Right renal pelvis (tissue), 4 donors: Measurements from ENCODE around the gene TMEM184C. TPM values are rescaled to one million over a fixed set of nuclear protein-coding genes. Genes with fewer than 3 reads are reported as not detected.
A peak's percentile ranks its signal among the peaks of the same experiment; 100 is the strongest.

Experiments
- DNase-seq, 4 donors: peaks; one replicate each; pipeline ENCODE4 v3.0.0-alpha.2; 2013; ENCODE audit warnings: low read depth in 4 of 4, low spot score in 3 of 4, missing footprints in 1 of 4
- polyA plus RNA-seq, 4 donors: library from polyadenylated mRNA; unstranded; fragments of 120-200 nt; gene quantifications; one replicate each; pipeline ENCODE4 v1.2.1, GENCODE V29; 2013; ENCODE audit not compliant: insufficient read length in 4 of 4

The TMEM184C gene
- polyA plus RNA-seq, 4 donors = 45.2 to 64.1 (median 59.5) TPM

GRCh38 chr4:147597561-147597960 lies 19.6 kb upstream of the TMEM184C start:
- DNase-seq = no peak

GRCh38 chr4:147599206-147599605 lies 18.0 kb upstream of the TMEM184C start:
- no peak for DNase-seq

- no peak for DNase-seq
Measured at GRCh38 chr4:147599769-147600168, 17.4 kb upstream of the TMEM184C start.

- no peak for DNase-seq
Measured at GRCh38 chr4:147605499-147605898, 11.7 kb upstream of the TMEM184C start.

- DNase-seq = no peak
Measured at GRCh38 chr4:147607471-147607870, 9.7 kb upstream of the TMEM184C start.

GRCh38 chr4:147610686-147611085 lies 6.5 kb upstream of the TMEM184C start:
- DNase-seq = no peak

- DNase-seq = no peak
Measured at GRCh38 chr4:147616849-147617172, 386 bp upstream of the TMEM184C start.

GRCh38 chr4:147617841-147618691 lies 869 bp downstream of the TMEM184C start:
- peak in 1 of 4 donors; percentile 5 for DNase-seq

GRCh38 chr4:147620315-147620714 lies 3.1 kb downstream of the TMEM184C start:
- no peak for DNase-seq

GRCh38 chr4:147625733-147626132 lies 8.5 kb downstream of the TMEM184C start:
- DNase-seq = no peak

GRCh38 chr4:147626903-147627302 lies 9.7 kb downstream of the TMEM184C start:
- DNase-seq = no peak

- DNase-seq = no peak
Measured at GRCh38 chr4:147628415-147628814, 11.2 kb downstream of the TMEM184C start.

- no peak for DNase-seq
Measured at GRCh38 chr4:147629783-147630730, 12.9 kb downstream of the TMEM184C start.

GRCh38 chr4:147633113-147633512 lies 15.9 kb downstream of the TMEM184C start:
- DNase-seq = no peak

GRCh38 chr4:147633643-147634042 lies 16.4 kb downstream of the TMEM184C start:
- no peak for DNase-seq

- no peak for DNase-seq
Measured at GRCh38 chr4:147635348-147635747, 18.2 kb downstream of the TMEM184C start.

- no peak for DNase-seq
Measured at GRCh38 chr4:147638365-147638764, 21.2 kb downstream of the TMEM184C start.

GRCh38 chr4:147638942-147639341 lies 21.7 kb downstream of the TMEM184C start:
- no peak for DNase-seq

GRCh38 chr4:147639388-147639787 lies 22.2 kb downstream of the TMEM184C start:
- no peak for DNase-seq

- no peak for DNase-seq
Measured at GRCh38 chr4:147640331-147640730, 23.1 kb downstream of the TMEM184C start.

GRCh38 chr4:147643616-147644015 lies 26.4 kb downstream of the TMEM184C start:
- no peak for DNase-seq

GRCh38 chr4:147644471-147644870 lies 27.3 kb downstream of the TMEM184C start:
- DNase-seq = no peak
